Right renal cortex interstitium (tissue), 3 donors: ENCODE results near the gene ZCRB1. TPM values are rescaled to one million over a fixed set of nuclear protein-coding genes. Genes with fewer than 3 reads are reported as not detected.
"Not testable (repeated sequence)": the region's sequence is repeated elsewhere in the genome, so short reads cannot be mapped to it uniquely, and the experiment has no call there.

ENCODE experiments used
- DNase-seq, 3 donors: peaks; one replicate each; pipeline ENCODE4 v3.0.0-alpha.2; 2013; ENCODE audit warnings: low read depth in 3 of 3, low spot score in 2 of 3
- polyA plus RNA-seq, 3 donors: library from polyadenylated mRNA; unstranded; fragments of 120-200 nt; gene quantifications; one replicate each; pipeline ENCODE4 v1.2.1, GENCODE V29; 2013; ENCODE audit not compliant: insufficient read length in 3 of 3

ZCRB1 gene
- polyA plus RNA-seq, 3 donors: 101 to 115 (median 104) TPM

- DNase-seq: peak in 1 of 3 donors; percentile 24
These were observed 6.7 kb upstream of the ZCRB1 start for GRCh38 chr12:42332301-42333285.

GRCh38 chr12:42330097-42330496 is 4.2 kb upstream of the ZCRB1 start:
- DNase-seq: not testable (repeated sequence)

- no peak for DNase-seq
These were observed 1.3 kb upstream of the ZCRB1 start for GRCh38 chr12:42327227-42327590.

- peak in 1 of 3 donors; percentile 21 for DNase-seq
These were observed 790 bp upstream of the ZCRB1 start for GRCh38 chr12:42326541-42327226.

GRCh38 chr12:42325326-42325652 is 605 bp downstream of the ZCRB1 start:
- no peak for DNase-seq

- DNase-seq: no peak
These were observed 2.0 kb downstream of the ZCRB1 start for GRCh38 chr12:42323856-42324255.

- no peak for DNase-seq
These were observed 3.3 kb downstream of the ZCRB1 start for GRCh38 chr12:42322567-42322966.

- DNase-seq: no peak
These were observed 5.1 kb downstream of the ZCRB1 start for GRCh38 chr12:42320796-42321195.

- no peak for DNase-seq
These were observed 10.8 kb downstream of the ZCRB1 start for GRCh38 chr12:42315108-42315507.

- DNase-seq: no peak
These were observed 15.9 kb downstream of the ZCRB1 start for GRCh38 chr12:42309996-42310395.

- no peak for DNase-seq
These were observed 17.5 kb downstream of the ZCRB1 start for GRCh38 chr12:42308390-42308789.

GRCh38 chr12:42306297-42306696 is 19.6 kb downstream of the ZCRB1 start:
- DNase-seq: no peak

GRCh38 chr12:42299392-42300308 is 26.2 kb downstream of the ZCRB1 start:
- no peak for DNase-seq

GRCh38 chr12:42298887-42299286 is 27.0 kb downstream of the ZCRB1 start:
- no peak for DNase-seq

GRCh38 chr12:42296503-42297109 is 29.3 kb downstream of the ZCRB1 start:
- DNase-seq: no peak

- no peak for DNase-seq
These were observed 34.2 kb downstream of the ZCRB1 start for GRCh38 chr12:42291680-42292079.

- no peak for DNase-seq
These were observed 37.4 kb downstream of the ZCRB1 start for GRCh38 chr12:42288544-42288943.

GRCh38 chr12:42286741-42287140 is 39.2 kb downstream of the ZCRB1 start:
- no peak for DNase-seq

GRCh38 chr12:42285431-42285830 is 40.5 kb downstream of the ZCRB1 start:
- no peak for DNase-seq

GRCh38 chr12:42284876-42285275 is 41.0 kb downstream of the ZCRB1 start:
- DNase-seq: no peak
